Stimulated activated CD4-positive, alpha-beta T cell treated with anti-CD3 and anti-CD28 coated beads, Interleukin-4, amount 100 ng/mL, for 1 hour (primary cell): ENCODE data around the gene IL1RAPL2.
"Not testable (repeated sequence)": the region's sequence is repeated elsewhere in the genome, so short reads cannot be mapped to it uniquely, and the experiment has no call there.

Experiments used
- DNase-seq: peaks from one replicate; pipeline ENCODE4 v3.0.0-alpha.2; 2020

IL1RAPL2 gene

GRCh38 chrX:104677517-104677916, 111.5 kb downstream of the IL1RAPL2 start:
- DNase-seq, result not testable (repeated sequence)

- no peak for DNase-seq
Observed at GRCh38 chrX:104679175-104679574, 113.2 kb downstream of the IL1RAPL2 start.

GRCh38 chrX:104681214-104681613, 115.2 kb downstream of the IL1RAPL2 start:
- DNase-seq, result no peak

- no peak for DNase-seq
Observed at GRCh38 chrX:104684077-104684476, 118.1 kb downstream of the IL1RAPL2 start.

- DNase-seq, result no peak
Observed at GRCh38 chrX:104695593-104695992, 129.6 kb downstream of the IL1RAPL2 start.

GRCh38 chrX:104696667-104697066, 130.7 kb downstream of the IL1RAPL2 start:
- no peak for DNase-seq

GRCh38 chrX:104697294-104697693, 131.3 kb downstream of the IL1RAPL2 start:
- DNase-seq, result no peak

- DNase-seq, result no peak
Observed at GRCh38 chrX:104707042-104707441, 141.0 kb downstream of the IL1RAPL2 start.

GRCh38 chrX:104707572-104707971, 141.6 kb downstream of the IL1RAPL2 start:
- no peak for DNase-seq

- no peak for DNase-seq
Observed at GRCh38 chrX:104712515-104712914, 146.5 kb downstream of the IL1RAPL2 start.

- DNase-seq, result no peak
Observed at GRCh38 chrX:104721854-104722253, 155.9 kb downstream of the IL1RAPL2 start.

- DNase-seq, result no peak
Observed at GRCh38 chrX:104728456-104728855, 162.5 kb downstream of the IL1RAPL2 start.

- DNase-seq, result no peak
Observed at GRCh38 chrX:104742355-104742754, 176.4 kb downstream of the IL1RAPL2 start.

GRCh38 chrX:104745152-104745551, 179.2 kb downstream of the IL1RAPL2 start:
- DNase-seq, result no peak

- DNase-seq, result no peak
Observed at GRCh38 chrX:104749951-104750610, 184.1 kb downstream of the IL1RAPL2 start.

- no peak for DNase-seq
Observed at GRCh38 chrX:104762641-104763040, 196.6 kb downstream of the IL1RAPL2 start.

- DNase-seq, result no peak
Observed at GRCh38 chrX:104789784-104790183, 223.8 kb downstream of the IL1RAPL2 start.

GRCh38 chrX:104795804-104796203, 229.8 kb downstream of the IL1RAPL2 start:
- no peak for DNase-seq

- no peak for DNase-seq
Observed at GRCh38 chrX:104803219-104803618, 237.2 kb downstream of the IL1RAPL2 start.

GRCh38 chrX:104806346-104806745, 240.3 kb downstream of the IL1RAPL2 start:
- DNase-seq, result no peak

- no peak for DNase-seq
Observed at GRCh38 chrX:104833401-104833800, 267.4 kb downstream of the IL1RAPL2 start.

- DNase-seq, result no peak
Observed at GRCh38 chrX:104842646-104843045, 276.6 kb downstream of the IL1RAPL2 start.

GRCh38 chrX:104852241-104852640, 286.2 kb downstream of the IL1RAPL2 start:
- no peak for DNase-seq

- no peak for DNase-seq
Observed at GRCh38 chrX:104854188-104854587, 288.2 kb downstream of the IL1RAPL2 start.

GRCh38 chrX:104854790-104855340, 288.9 kb downstream of the IL1RAPL2 start:
- DNase-seq, result no peak
